ENCODE measurements around the gene NFATC1.

NFATC1 gene

DNA sequence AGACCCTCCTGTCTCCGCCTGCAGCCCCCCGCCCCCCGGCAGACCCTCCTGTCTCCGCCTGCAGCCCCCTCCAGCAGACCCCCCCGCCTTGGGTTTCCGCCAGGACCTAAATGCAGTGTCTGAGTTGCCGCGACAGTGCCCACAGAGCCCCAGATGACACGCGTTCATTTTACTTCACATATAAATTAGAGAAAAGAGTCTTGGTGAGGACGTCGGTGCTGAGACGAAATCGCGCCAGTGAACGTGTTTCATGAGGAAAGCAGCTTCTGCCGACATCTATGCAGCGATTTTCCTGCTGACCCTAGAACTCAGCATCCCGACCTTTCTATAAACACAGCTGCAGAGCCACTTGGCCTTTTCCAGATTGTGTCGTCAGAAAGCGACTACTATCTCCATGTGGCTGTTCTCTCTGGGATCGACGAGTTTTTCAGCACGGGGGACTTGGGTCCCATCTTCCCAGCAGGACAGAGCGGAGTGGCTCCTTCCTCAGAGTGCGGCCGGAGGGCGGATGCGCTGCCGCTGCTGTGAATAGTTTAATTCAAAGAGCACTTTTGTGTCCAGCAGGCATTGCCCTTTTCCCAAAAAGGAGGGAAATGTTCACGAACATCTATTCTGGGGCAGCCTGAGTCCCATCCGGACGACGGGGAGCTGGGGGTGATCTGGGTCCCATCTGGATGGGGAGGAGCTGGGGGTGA lies 136.7 kb downstream of the NFATC1 start:
- Histone ChIP-seq H2AFZ (ENCODE audit: low read depth, low read length) (no peak overlapping the region), H3K27me3 (ENCODE audit: low read depth, low read length) (no peaks in the 10 kb centered on the region), H3K9ac (ENCODE audit: low read length) (no peak overlapping the region)

DNA sequence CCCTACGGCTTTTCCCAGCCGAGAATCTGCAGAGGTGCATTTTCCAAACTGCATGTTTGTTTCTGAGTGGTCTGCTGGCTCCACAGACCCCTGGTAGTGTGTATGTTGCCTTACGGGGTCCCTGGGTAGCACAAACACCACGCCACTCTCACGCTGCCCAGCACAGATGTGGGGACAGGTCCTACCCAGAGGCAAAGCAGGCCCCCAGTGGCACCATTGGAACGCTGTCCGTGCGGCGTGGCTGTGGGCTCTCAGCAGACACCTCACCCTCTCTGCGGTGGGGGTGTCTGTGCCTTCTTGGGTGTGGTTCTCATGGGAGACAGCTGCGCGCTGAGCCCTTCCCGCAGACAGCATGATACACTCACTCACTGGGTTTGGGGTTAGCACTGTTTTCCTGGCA lies 137.4 kb downstream of the NFATC1 start:
- no peaks in the 10 kb centered on the region for H3K79me2 ChIP-seq (ENCODE audit: low read length)
- no peak overlapping the region for H3K4me3 ChIP-seq (ENCODE audit: low read length)
- TF ChIP-seq, protein P1, sequence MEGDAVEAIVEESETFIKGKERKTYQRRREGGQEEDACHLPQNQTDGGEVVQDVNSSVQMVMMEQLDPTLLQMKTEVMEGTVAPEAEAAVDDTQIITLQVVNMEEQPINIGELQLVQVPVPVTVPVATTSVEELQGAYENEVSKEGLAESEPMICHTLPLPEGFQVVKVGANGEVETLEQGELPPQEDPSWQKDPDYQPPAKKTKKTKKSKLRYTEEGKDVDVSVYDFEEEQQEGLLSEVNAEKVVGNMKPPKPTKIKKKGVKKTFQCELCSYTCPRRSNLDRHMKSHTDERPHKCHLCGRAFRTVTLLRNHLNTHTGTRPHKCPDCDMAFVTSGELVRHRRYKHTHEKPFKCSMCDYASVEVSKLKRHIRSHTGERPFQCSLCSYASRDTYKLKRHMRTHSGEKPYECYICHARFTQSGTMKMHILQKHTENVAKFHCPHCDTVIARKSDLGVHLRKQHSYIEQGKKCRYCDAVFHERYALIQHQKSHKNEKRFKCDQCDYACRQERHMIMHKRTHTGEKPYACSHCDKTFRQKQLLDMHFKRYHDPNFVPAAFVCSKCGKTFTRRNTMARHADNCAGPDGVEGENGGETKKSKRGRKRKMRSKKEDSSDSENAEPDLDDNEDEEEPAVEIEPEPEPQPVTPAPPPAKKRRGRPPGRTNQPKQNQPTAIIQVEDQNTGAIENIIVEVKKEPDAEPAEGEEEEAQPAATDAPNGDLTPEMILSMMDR (IDR thresholded peaks at IDR 0.05; ENCODE audit: low read depth, low read length), result no peak
- no peak for TF ChIP-seq EZH2phosphoT487 (IDR thresholded peaks at IDR 0.05; ENCODE audit: low read depth)
- no peaks in the 10 kb centered on the region for H3K27me3 ChIP-seq (ENCODE audit: low read depth, low read length)
- H2AFZ ChIP-seq (ENCODE audit: low read depth, low read length), result no peak overlapping the region
- peaks cover 14% of the 10 kb centered on the region for H3K4me1 ChIP-seq (ENCODE audit: low read length)
- no peaks in the 10 kb centered on the region for H4K20me1 ChIP-seq (ENCODE audit: insufficient read depth, low read length)
- H3K4me2 ChIP-seq (ENCODE audit: low read length), result no peak overlapping the region
- no peak overlapping the region for H3K9ac ChIP-seq (ENCODE audit: low read length)
- peaks cover 25% of the 10 kb centered on the region for H3K36me3 ChIP-seq (replicated peaks; ENCODE audit: low read depth, low read length)
- H3K9me3 ChIP-seq (ENCODE audit: insufficient read depth, low read length), result 0 out of 2 replicates have a peak, but pooled peaks cover 5% of the 10 kb centered on the region
- H3K27ac ChIP-seq (ENCODE audit: low read length), result no peak overlapping the region

More for the DNA sequence above, 136.7 kb downstream of the NFATC1 start:
- H3K36me3 ChIP-seq (replicated peaks; ENCODE audit: low read depth, low read length), result peaks cover 25% of the 10 kb centered on the region
- H3K27ac ChIP-seq (ENCODE audit: low read length), result no peak overlapping the region
- H3K4me2 ChIP-seq (ENCODE audit: low read length), result no peak overlapping the region
- TF ChIP-seq, protein P1 (IDR thresholded peaks at IDR 0.05; ENCODE audit: low read depth, low read length), result no peak
- TF ChIP-seq EZH2phosphoT487 (IDR thresholded peaks at IDR 0.05; ENCODE audit: low read depth), result no peak
- H3K79me2 ChIP-seq (ENCODE audit: low read length), result no peaks in the 10 kb centered on the region
- no peak overlapping the region for H3K4me3 ChIP-seq (ENCODE audit: low read length)
- 0 out of 2 replicates have a peak, but pooled peaks cover under 1% of the 10 kb centered on the region for H3K9me3 ChIP-seq (ENCODE audit: insufficient read depth, low read length)
- peaks cover 19% of the 10 kb centered on the region for H3K4me1 ChIP-seq (ENCODE audit: low read length)
- H4K20me1 ChIP-seq (ENCODE audit: insufficient read depth, low read length), result no peaks in the 10 kb centered on the region

DNA sequence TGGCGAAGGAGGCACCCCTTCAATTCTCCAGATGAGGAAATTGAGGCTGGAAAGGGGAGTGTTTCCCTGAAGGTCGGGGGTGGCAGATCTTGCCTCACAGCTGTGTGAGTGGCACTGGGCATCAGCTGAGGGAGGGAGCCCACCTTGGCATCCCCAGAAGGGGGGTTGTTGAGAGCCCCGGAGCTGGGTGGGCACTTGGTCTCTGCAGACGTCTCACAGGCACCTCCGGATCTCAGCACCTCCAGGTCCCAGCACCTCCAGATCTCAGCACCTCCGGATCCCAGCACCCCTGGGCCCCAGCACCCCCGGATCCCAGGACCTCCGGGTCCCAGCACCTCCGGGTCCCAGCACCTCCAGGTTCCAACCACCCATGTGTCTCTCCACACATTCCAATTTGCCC lies 137.9 kb downstream of the NFATC1 start:
- Histone ChIP-seq H3K4me2 (ENCODE audit: low read length) (no peak overlapping the region), H3K27me3 (ENCODE audit: low read depth, low read length) (no peaks in the 10 kb centered on the region), H3K27ac (ENCODE audit: low read length) (no peak overlapping the region), H3K9me3 (ENCODE audit: insufficient read depth, low read length) (0 out of 2 replicates have a peak, but pooled peaks cover 8% of the 10 kb centered on the region), H3K4me1 (ENCODE audit: low read length) (peaks cover 9% of the 10 kb centered on the region), H2AFZ (ENCODE audit: low read depth, low read length) (no peak overlapping the region), H4K20me1 (ENCODE audit: insufficient read depth, low read length) (no peaks in the 10 kb centered on the region), H3K79me2 (ENCODE audit: low read length) (no peaks in the 10 kb centered on the region), H3K36me3 (replicated peaks; ENCODE audit: low read depth, low read length) (peaks cover 25% of the 10 kb centered on the region), H3K9ac (ENCODE audit: low read length) (no peak overlapping the region), H3K4me3 (ENCODE audit: low read length) (no peak overlapping the region)
- TF ChIP-seq, protein P1 (IDR thresholded peaks at IDR 0.05; ENCODE audit: low read depth, low read length), result no peak
- TF ChIP-seq EZH2phosphoT487 (IDR thresholded peaks at IDR 0.05; ENCODE audit: low read depth), result no peak

GRCh38 chr18:79534356-79534755 lies 138.6 kb downstream of the NFATC1 start:
- H3K36me3 ChIP-seq (replicated peaks; ENCODE audit: low read depth, low read length), result peaks cover 22% of the 10 kb centered on the region
- H3K9me3 ChIP-seq (ENCODE audit: insufficient read depth, low read length), result 0 out of 2 replicates have a peak, but pooled peaks cover 8% of the 10 kb centered on the region
- H3K9ac ChIP-seq (ENCODE audit: low read length), result no peak overlapping the region
- no peaks in the 10 kb centered on the region for H3K79me2 ChIP-seq (ENCODE audit: low read length)
- peaks cover 2% of the 10 kb centered on the region for H3K4me1 ChIP-seq (ENCODE audit: low read length)
- TF ChIP-seq, protein P1 (IDR thresholded peaks at IDR 0.05; ENCODE audit: low read depth, low read length), result no peak
- no peak for TF ChIP-seq EZH2phosphoT487 (IDR thresholded peaks at IDR 0.05; ENCODE audit: low read depth)
- no peaks in the 10 kb centered on the region for H4K20me1 ChIP-seq (ENCODE audit: insufficient read depth, low read length)
- H3K4me3 ChIP-seq (ENCODE audit: low read length), result no peak overlapping the region
- no peak overlapping the region for H3K27ac ChIP-seq (ENCODE audit: low read length)
- H2AFZ ChIP-seq (ENCODE audit: low read depth, low read length), result no peak overlapping the region
- no peaks in the 10 kb centered on the region for H3K27me3 ChIP-seq (ENCODE audit: low read depth, low read length)
- H3K4me2 ChIP-seq (ENCODE audit: low read length), result no peak overlapping the region

All from OCI-LY3 (cell line).